GM23338 (cell line): ENCODE measurements around the gene TIMM13. TPM values are rescaled to one million over a fixed set of nuclear protein-coding genes. Genes with fewer than 3 reads are reported as not detected.
"Not testable (repeated sequence)": the region's sequence is repeated elsewhere in the genome, so short reads cannot be mapped to it uniquely, and the experiment has no call there.

Experiments
- ATAC-seq: fragments of 200-7000 bp; cut with Tn5 transposase; 3 replicates; pipeline ENCODE4 v1.9.1; 2020
- DNase-seq: peaks from one replicate; pipeline ENCODE4 v3.0.0-alpha.2; 2015; ENCODE audit warnings: low spot score
- H2AFZ ChIP-seq: fragments of 200-600 bp; sonication (generic); 2 replicates; pipeline ENCODE4 v1.8.0; 2016; ENCODE audit warnings: antibody characterized with exemption, mild to moderate bottlenecking, moderate library complexity
- H3F3A ChIP-seq: fragments of 200-600 bp; sonication (generic); replicated peaks from 2 replicates; pipeline ENCODE4 v1.8.0; 2017; ENCODE audit warnings: antibody characterized with exemption, mixed run types, low read depth
- H3K27ac ChIP-seq: fragments of 200-600 bp; sonication (generic); 2 replicates; pipeline ENCODE4 v1.6.1; 2016; ENCODE audit warnings: low read depth
- H3K27me3 ChIP-seq: fragments of 200-600 bp; sonication (generic); 2 replicates; pipeline ENCODE4 v1.8.0; 2016; ENCODE audit warnings: mild to moderate bottlenecking, mixed run types, moderate library complexity; ENCODE audit not compliant: insufficient read depth
- H3K36me3 ChIP-seq: fragments of 200-600 bp; sonication (generic); 2 replicates; pipeline ENCODE4 v1.8.0; 2016; ENCODE audit warnings: mild to moderate bottlenecking; ENCODE audit not compliant: insufficient read depth
- H3K4me1 ChIP-seq: fragments of 200-600 bp; sonication (generic); 2 replicates; pipeline ENCODE4 v1.8.0; 2016; ENCODE audit warnings: mild to moderate bottlenecking, moderate library complexity; ENCODE audit not compliant: insufficient read depth
- H3K4me2 ChIP-seq: fragments of 200-600 bp; sonication (generic); 2 replicates; pipeline ENCODE4 v1.7.1; 2017; ENCODE audit warnings: mixed run types
- H3K4me3 ChIP-seq: fragments of 200-600 bp; sonication (generic); 2 replicates; pipeline ENCODE4 v1.6.1; 2016; ENCODE audit warnings: mixed run types
- H3K79me2 ChIP-seq: fragments of 200-600 bp; sonication (generic); replicated peaks from 2 replicates; pipeline ENCODE4 v1.8.0; 2017; ENCODE audit warnings: mild to moderate bottlenecking; ENCODE audit not compliant: insufficient read depth
- H3K9me2 ChIP-seq: fragments of 200-600 bp; sonication (generic); 2 replicates; pipeline ENCODE4 v1.8.0; 2017; ENCODE audit not compliant: insufficient read depth
- H4K20me1 ChIP-seq: fragments of 200-600 bp; sonication (generic); replicated peaks from 2 replicates; pipeline ENCODE4 v1.8.0; 2017; ENCODE audit warnings: mild to moderate bottlenecking; ENCODE audit not compliant: insufficient read depth
- H3K27ac Mint-ChIP-seq: 2 replicates; pipeline ENCODE4 v1.8.0; 2020; ENCODE audit warnings: inconsistent platforms, mild to moderate bottlenecking, moderate library complexity, mixed read lengths
- H3K27me3 Mint-ChIP-seq: 3 replicates; pipeline ENCODE4 v1.8.0; 2022; ENCODE audit warnings: low read depth, mild to moderate bottlenecking, moderate library complexity, mixed read lengths, inconsistent platforms; ENCODE audit not compliant: insufficient read depth, poor library complexity
- H3K36me3 Mint-ChIP-seq: 3 replicates; pipeline ENCODE4 v1.8.0; 2021; ENCODE audit warnings: low read depth, mild to moderate bottlenecking, inconsistent platforms, moderate library complexity, mixed read lengths
- H3K4me1 Mint-ChIP-seq: 3 replicates; pipeline ENCODE4 v1.8.0; 2020; ENCODE audit warnings: mild to moderate bottlenecking, inconsistent platforms, mixed read lengths
- H3K4me3 Mint-ChIP-seq: 3 replicates; pipeline ENCODE4 v1.8.0; 2021; ENCODE audit warnings: moderate library complexity, mild to moderate bottlenecking, inconsistent platforms, mixed read lengths
- H3K9me3 Mint-ChIP-seq: 3 replicates; pipeline ENCODE4 v1.8.0; 2020; ENCODE audit warnings: moderate library complexity, mild to moderate bottlenecking, inconsistent platforms, mixed read lengths
- CREB1 ChIP-seq: fragments of 250-450 bp; sonication (Bioruptor Pico); IDR thresholded peaks from 2 replicates; pipeline ENCODE4 v1.5.0; 2020; ENCODE audit warnings: low read depth, mild to moderate bottlenecking, moderate library complexity
- polyA plus RNA-seq: library from polyadenylated mRNA; unstranded; fragments of >200 nt; fragmentation: Nextera tagmentation; extraction: Ambion mirVana; gene quantifications from 2 replicates; pipeline ENCODE4 v1.2.1, GENCODE V29; 2016
- total RNA-seq: library from RNA; depleted of rRNA; stranded (reverse); fragments of >200 nt; shearing (Covaris generic); gene quantifications from 2 replicates; pipeline ENCODE4 v1.2.3, GENCODE V29; 2014
- TF ChIP-seq, protein P1 (sequence below), 2 experiments: fragments of 200-600 bp in 1 of 2; sonication (generic) in 1 of 2; conservative IDR thresholded peaks; 2 replicates each; pipeline versions ENCODE4 v1.5.1 to v1.6.1; 2016 to 2017; ENCODE audit warnings: antibody characterized with exemption in 2 of 2, low read depth in 2 of 2, mild to moderate bottlenecking in 2 of 2, moderate library complexity in 1 of 2
- TF ChIP-seq, protein P2 (sequence below): IDR thresholded peaks from 2 replicates; pipeline ENCODE4 v1.6.1; 2016; ENCODE audit warnings: antibody characterized with exemption

TIMM13 gene
- total and polyA plus RNA-seq, 2 experiments from 2014 or later, result 140 to 347 TPM

DNA sequence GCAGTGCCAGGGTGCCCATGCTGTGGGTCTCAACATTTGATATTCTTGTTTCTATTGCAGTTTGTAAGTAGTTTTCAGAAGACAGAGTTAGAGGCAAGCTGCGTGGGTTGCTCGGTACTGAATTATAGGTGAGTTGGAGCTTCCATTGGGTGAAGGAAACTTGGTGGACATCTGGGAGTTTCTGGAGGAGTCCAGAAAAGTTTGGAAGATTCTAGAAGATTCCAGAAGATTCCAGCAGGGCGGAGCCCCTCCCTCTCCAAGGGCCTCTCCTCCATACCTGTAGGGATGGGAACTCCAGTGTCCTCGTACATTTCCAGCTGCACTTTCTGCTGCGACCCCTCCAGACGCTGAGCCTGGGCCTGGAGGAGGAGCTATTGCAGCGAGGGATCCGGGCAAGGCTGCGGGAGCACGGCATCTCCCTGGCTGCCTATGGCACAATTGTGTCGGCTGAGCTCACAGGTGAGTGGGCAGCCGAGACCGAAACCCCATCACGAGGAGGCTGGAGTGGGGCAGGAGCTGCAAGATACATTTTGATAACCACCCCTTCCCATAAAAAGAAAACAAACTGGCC, 28.6 kb downstream of the TIMM13 start:
- H3K4me1 ChIP-seq, result no peaks in the 10 kb centered on the region
- Mint-ChIP-seq H3K9me3 (peaks cover 5% of the 10 kb centered on the region), H3K36me3 (no peaks in the 10 kb centered on the region), H3K27ac (no peak overlapping the region), H3K4me1 (no peaks in the 10 kb centered on the region), H3K27me3 (peaks cover 6% of the 10 kb centered on the region), H3K4me3 (no peak overlapping the region)
- TF ChIP-seq CREB1 (CRISPR knock-in tag), result no peak
- TF ChIP-seq, protein P1, sequence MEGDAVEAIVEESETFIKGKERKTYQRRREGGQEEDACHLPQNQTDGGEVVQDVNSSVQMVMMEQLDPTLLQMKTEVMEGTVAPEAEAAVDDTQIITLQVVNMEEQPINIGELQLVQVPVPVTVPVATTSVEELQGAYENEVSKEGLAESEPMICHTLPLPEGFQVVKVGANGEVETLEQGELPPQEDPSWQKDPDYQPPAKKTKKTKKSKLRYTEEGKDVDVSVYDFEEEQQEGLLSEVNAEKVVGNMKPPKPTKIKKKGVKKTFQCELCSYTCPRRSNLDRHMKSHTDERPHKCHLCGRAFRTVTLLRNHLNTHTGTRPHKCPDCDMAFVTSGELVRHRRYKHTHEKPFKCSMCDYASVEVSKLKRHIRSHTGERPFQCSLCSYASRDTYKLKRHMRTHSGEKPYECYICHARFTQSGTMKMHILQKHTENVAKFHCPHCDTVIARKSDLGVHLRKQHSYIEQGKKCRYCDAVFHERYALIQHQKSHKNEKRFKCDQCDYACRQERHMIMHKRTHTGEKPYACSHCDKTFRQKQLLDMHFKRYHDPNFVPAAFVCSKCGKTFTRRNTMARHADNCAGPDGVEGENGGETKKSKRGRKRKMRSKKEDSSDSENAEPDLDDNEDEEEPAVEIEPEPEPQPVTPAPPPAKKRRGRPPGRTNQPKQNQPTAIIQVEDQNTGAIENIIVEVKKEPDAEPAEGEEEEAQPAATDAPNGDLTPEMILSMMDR (conservative IDR thresholded peaks at IDR 0.05; ENCODE audit: low read depth in 2 of 2), result 0 out of 4 replicates have a peak, but pooled peaks of 1 of the 2 experiments have one; percentile 8
- TF ChIP-seq, protein P2, sequence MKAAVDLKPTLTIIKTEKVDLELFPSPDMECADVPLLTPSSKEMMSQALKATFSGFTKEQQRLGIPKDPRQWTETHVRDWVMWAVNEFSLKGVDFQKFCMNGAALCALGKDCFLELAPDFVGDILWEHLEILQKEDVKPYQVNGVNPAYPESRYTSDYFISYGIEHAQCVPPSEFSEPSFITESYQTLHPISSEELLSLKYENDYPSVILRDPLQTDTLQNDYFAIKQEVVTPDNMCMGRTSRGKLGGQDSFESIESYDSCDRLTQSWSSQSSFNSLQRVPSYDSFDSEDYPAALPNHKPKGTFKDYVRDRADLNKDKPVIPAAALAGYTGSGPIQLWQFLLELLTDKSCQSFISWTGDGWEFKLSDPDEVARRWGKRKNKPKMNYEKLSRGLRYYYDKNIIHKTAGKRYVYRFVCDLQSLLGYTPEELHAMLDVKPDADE, result no peak
- H3F3A ChIP-seq, result no peaks in the 10 kb centered on the region
- H3K27ac ChIP-seq, result no peak overlapping the region
- DNase-seq, result no peak
- no peaks in the 10 kb centered on the region for H3K36me3 ChIP-seq
- H2AFZ ChIP-seq, result no peak overlapping the region
- no peak overlapping the region for H3K4me3 ChIP-seq
- H3K27me3 ChIP-seq, result no peaks in the 10 kb centered on the region
- H3K79me2 ChIP-seq, result no peaks in the 10 kb centered on the region
- no peaks in the 10 kb centered on the region for H3K9me2 ChIP-seq
- H4K20me1 ChIP-seq, result no peaks in the 10 kb centered on the region
- H3K4me2 ChIP-seq, result no peak overlapping the region
- no peak; the same call in 2 of the 3 replicates for ATAC-seq

DNA sequence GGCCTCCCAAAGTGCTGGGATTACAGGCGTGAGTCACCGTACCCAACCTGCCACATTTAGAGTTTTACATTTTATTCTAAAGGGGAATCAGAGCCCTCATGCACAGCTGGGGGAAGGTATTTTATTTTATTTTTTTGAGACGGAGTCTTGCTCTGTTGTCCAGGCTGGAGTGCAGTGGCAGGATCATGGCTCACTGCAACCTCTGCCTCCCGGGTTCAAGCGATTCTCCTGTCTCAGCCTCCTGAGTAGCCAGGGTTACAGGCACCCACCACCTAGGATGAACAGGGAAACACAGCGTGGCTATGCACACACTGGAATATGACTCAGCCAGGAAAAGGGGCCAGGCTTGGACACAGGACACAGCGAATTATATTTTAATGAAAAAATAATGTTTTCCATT, 30.2 kb downstream of the TIMM13 start:
- not testable (repeated sequence) for H3K27me3 Mint-ChIP-seq, H3K4me3 ChIP-seq, H3K36me3 ChIP-seq, H3K79me2 ChIP-seq, H3K27me3 ChIP-seq, H3K36me3 Mint-ChIP-seq, H3K4me3 Mint-ChIP-seq, H3K9me3 Mint-ChIP-seq, H3K27ac Mint-ChIP-seq, DNase-seq, H3K27ac ChIP-seq, H3K4me2 ChIP-seq, H3F3A ChIP-seq, ATAC-seq, H4K20me1 ChIP-seq, H3K4me1 ChIP-seq, H3K4me1 Mint-ChIP-seq, H3K9me2 ChIP-seq, H2AFZ ChIP-seq

DNA sequence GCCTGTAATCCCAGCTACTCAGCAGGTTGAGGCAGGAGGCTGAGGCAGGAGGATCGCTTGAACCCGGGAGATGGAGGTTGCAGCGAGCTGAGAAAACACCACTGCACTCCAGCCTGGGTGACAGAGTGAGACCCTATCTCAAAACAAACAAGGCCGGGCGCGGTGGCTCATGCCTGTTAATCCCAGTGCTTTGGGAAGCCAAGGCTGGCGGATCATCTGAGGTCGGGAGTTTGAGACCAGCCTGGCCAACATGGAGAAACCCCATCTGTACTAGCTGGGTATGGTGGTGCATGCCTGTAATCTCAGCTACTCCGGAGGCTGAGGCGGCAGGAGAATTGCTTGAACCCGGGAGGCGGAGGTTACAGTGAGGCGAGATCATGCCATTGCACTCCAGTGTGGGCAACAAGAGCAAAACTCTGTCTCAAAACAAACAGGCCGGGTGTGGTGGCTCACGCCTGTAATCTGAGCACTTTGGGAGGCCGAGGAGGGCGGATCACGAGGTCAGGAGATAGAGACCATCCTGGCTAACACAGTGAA, 32.0 kb downstream of the TIMM13 start:
- H3K79me2 ChIP-seq, H3K36me3 ChIP-seq, H3K27me3 ChIP-seq, H3K4me3 ChIP-seq, H3K4me1 ChIP-seq, H3K9me3 Mint-ChIP-seq, H2AFZ ChIP-seq, H3F3A ChIP-seq, H3K9me2 ChIP-seq, H3K27ac Mint-ChIP-seq, DNase-seq, H3K27ac ChIP-seq, H4K20me1 ChIP-seq, H3K4me1 Mint-ChIP-seq, H3K4me3 Mint-ChIP-seq, H3K36me3 Mint-ChIP-seq, ATAC-seq, H3K4me2 ChIP-seq: not testable (repeated sequence)
- peaks cover 10% of the 10 kb centered on the region for H3K27me3 Mint-ChIP-seq
